HG02943 (cell line): Measurements from ENCODE around the gene CXCL13.
A peak's percentile ranks its signal among the peaks of the same experiment; 100 is the strongest.
"Not testable (repeated sequence)": the region's sequence is repeated elsewhere in the genome, so short reads cannot be mapped to it uniquely, and the experiment has no call there.

Experiments used
- ATAC-seq: cut with Tn5 transposase; IDR thresholded peaks from one replicate; pipeline ENCODE4 v1.9.1; 2021; ENCODE audit warnings: mild to moderate bottlenecking, low read depth, moderate library complexity; ENCODE audit not compliant: unreplicated experiment

The CXCL13 gene

GRCh38 chr4:77605210-77605902, at the start of gene CXCL13:
TSS of gene CXCL13 (plus strand) at chr4:77605820. CDS start at chr4:77605866, 46 bp downstream.
- no peak for ATAC-seq

- no peak for ATAC-seq
Measured at GRCh38 chr4:77560170-77560569, 45.5 kb upstream of the CXCL13 start.

- not testable (repeated sequence) for ATAC-seq
Measured at GRCh38 chr4:77561720-77562119, 43.9 kb upstream of the CXCL13 start.

- ATAC-seq = no peak
Measured at GRCh38 chr4:77564231-77564630, 41.4 kb upstream of the CXCL13 start.

GRCh38 chr4:77566148-77566547, 39.5 kb upstream of the CXCL13 start:
- ATAC-seq = no peak

GRCh38 chr4:77567549-77567948, 38.1 kb upstream of the CXCL13 start:
- no peak for ATAC-seq

- not testable (repeated sequence) for ATAC-seq
Measured at GRCh38 chr4:77570508-77571214, 35.0 kb upstream of the CXCL13 start.

GRCh38 chr4:77576351-77576750, 29.3 kb upstream of the CXCL13 start:
- ATAC-seq = no peak

GRCh38 chr4:77578145-77578544, 27.5 kb upstream of the CXCL13 start:
- no peak for ATAC-seq

GRCh38 chr4:77579406-77580076, 26.1 kb upstream of the CXCL13 start:
- ATAC-seq = no peak

- ATAC-seq = no peak
Measured at GRCh38 chr4:77581724-77582123, 23.9 kb upstream of the CXCL13 start.

GRCh38 chr4:77582156-77582555, 23.5 kb upstream of the CXCL13 start:
- ATAC-seq = no peak

- ATAC-seq = no peak
Measured at GRCh38 chr4:77582711-77583110, 22.9 kb upstream of the CXCL13 start.

GRCh38 chr4:77586951-77587383, 18.7 kb upstream of the CXCL13 start:
- ATAC-seq = peak; percentile 98

GRCh38 chr4:77590482-77590881, 15.1 kb upstream of the CXCL13 start:
- ATAC-seq = no peak

GRCh38 chr4:77591532-77591931, 14.1 kb upstream of the CXCL13 start:
- ATAC-seq = no peak

- ATAC-seq = no peak
Measured at GRCh38 chr4:77593101-77593500, 12.5 kb upstream of the CXCL13 start.

GRCh38 chr4:77593993-77594392, 11.6 kb upstream of the CXCL13 start:
- no peak for ATAC-seq

GRCh38 chr4:77595364-77595973, 10.2 kb upstream of the CXCL13 start:
- ATAC-seq = no peak

- ATAC-seq = no peak
Measured at GRCh38 chr4:77599378-77599777, 6.2 kb upstream of the CXCL13 start.
